ENCODE results near the gene SPIN4. TPM values are rescaled to one million over a fixed set of nuclear protein-coding genes. Genes with fewer than 3 reads are reported as not detected.
"Not testable (repeated sequence)": the region's sequence is repeated elsewhere in the genome, so short reads cannot be mapped to it uniquely, and the experiment has no call there.

SPIN4 gene
- total RNA-seq (2014; rRNA removed; shearing (Covaris generic)), result 7.4 and 7.9 TPM in 2 replicates

- DNase-seq (ENCODE audit: low spot score), result peak; percentile 84
These were observed at the start of gene SPIN4 for GRCh38 chrX:63350941-63351616. TSS of gene SPIN4 (minus strand) at chrX:63351332. CDS start at chrX:63350819, 513 bp downstream.

- no peak for DNase-seq (ENCODE audit: low spot score)
These were observed 49.2 kb upstream of the SPIN4 start for GRCh38 chrX:63400340-63400739.

- DNase-seq (ENCODE audit: low spot score), result no peak
These were observed 43.7 kb upstream of the SPIN4 start for GRCh38 chrX:63394872-63395271.

GRCh38 chrX:63393094-63393493 lies 42.0 kb upstream of the SPIN4 start:
- DNase-seq (ENCODE audit: low spot score), result not testable (repeated sequence)

GRCh38 chrX:63387411-63387810 lies 36.3 kb upstream of the SPIN4 start:
- no peak for DNase-seq (ENCODE audit: low spot score)

GRCh38 chrX:63384263-63384662 lies 33.1 kb upstream of the SPIN4 start:
- DNase-seq (ENCODE audit: low spot score), result not testable (repeated sequence)

GRCh38 chrX:63373012-63373411 lies 21.9 kb upstream of the SPIN4 start:
- DNase-seq (ENCODE audit: low spot score), result not testable (repeated sequence)

- DNase-seq (ENCODE audit: low spot score), result not testable (repeated sequence)
These were observed 16.6 kb upstream of the SPIN4 start for GRCh38 chrX:63367699-63368098.

- no peak for DNase-seq (ENCODE audit: low spot score)
These were observed 12.7 kb upstream of the SPIN4 start for GRCh38 chrX:63363788-63364187.

GRCh38 chrX:63361494-63361893 lies 10.4 kb upstream of the SPIN4 start:
- no peak for DNase-seq (ENCODE audit: low spot score)

GRCh38 chrX:63354484-63354883 lies 3.4 kb upstream of the SPIN4 start:
- DNase-seq (ENCODE audit: low spot score), result no peak

GRCh38 chrX:63350465-63350877 lies 661 bp downstream of the SPIN4 start:
- DNase-seq (ENCODE audit: low spot score), result peak; percentile 22

- DNase-seq (ENCODE audit: low spot score), result no peak
These were observed 1.8 kb downstream of the SPIN4 start for GRCh38 chrX:63349307-63349706.

GRCh38 chrX:63330681-63331080 lies 20.5 kb downstream of the SPIN4 start:
- DNase-seq (ENCODE audit: low spot score), result peak; percentile 41

- DNase-seq (ENCODE audit: low spot score), result no peak
These were observed 23.3 kb downstream of the SPIN4 start for GRCh38 chrX:63327788-63328187.

- no peak for DNase-seq (ENCODE audit: low spot score)
These were observed 51.5 kb downstream of the SPIN4 start for GRCh38 chrX:63299596-63299995.

Measured in A172 (cell line).